Caco-2 (cell line): ENCODE measurements around the gene TFAP2E. TPM values are rescaled to one million over a fixed set of nuclear protein-coding genes. Genes with fewer than 3 reads are reported as not detected.

Experiments
- BruUV-seq: library from RNA; stranded (reverse); fragments of 400-500 nt; replicated peaks from 2 replicates; lab custom pipeline; 2021; lab: Mats Ljungman, UMichigan
- CTCF ChIA-PET: fragments of 300-600 bp; sonication (Branson Sonifier 250); formaldehyde crosslinking; loops from one replicate; lab custom pipeline; 2022; ENCODE audit warnings: antibody characterized with exemption; lab: Charles Lee
- POLR2A ChIA-PET: fragments of 300-600 bp; sonication (Branson Sonifier 250); formaldehyde crosslinking; loops from one replicate; lab custom pipeline; 2022; ENCODE audit warnings: antibody characterized with exemption; lab: Charles Lee
- DNase-seq, 2 experiments: peaks; one replicate each; pipeline versions ENCODE4 v3.0.0 to v3.0.0-alpha.2; 2020 to 2022
- H3K27me3 ChIP-seq: replicated peaks from 2 replicates; pipeline ENCODE4 v1.6.0; 2011; ENCODE audit warnings: low read length; ENCODE audit not compliant: control insufficient read depth, insufficient read depth
- H3K36me3 ChIP-seq: 2 replicates; pipeline ENCODE4 v1.5.1; 2011; ENCODE audit warnings: low read length; ENCODE audit not compliant: control insufficient read depth, insufficient read depth
- H3K4me1 ChIP-seq: fragments of 250-450 bp; sonication (Bioruptor Pico); 2 replicates; pipeline ENCODE4 v1.5.1; 2020; ENCODE audit warnings: mild to moderate bottlenecking
- H3K4me3 ChIP-seq: 2 replicates; pipeline ENCODE4 v1.5.1; 2011; ENCODE audit warnings: low read depth, mild to moderate bottlenecking, control low read depth, low read length
- H3K9me3 ChIP-seq: fragments of 250-450 bp; sonication (Bioruptor Pico); 2 replicates; pipeline ENCODE4 v1.5.1; 2020; ENCODE audit warnings: mild to moderate bottlenecking, moderate library complexity
- H3K27ac Mint-ChIP-seq: one replicate; pipeline ENCODE4 v1.8.0; 2022; ENCODE audit warnings: mixed read lengths; ENCODE audit not compliant: unreplicated experiment
- H3K27me3 Mint-ChIP-seq: one replicate; pipeline ENCODE4 v1.8.0; 2022; ENCODE audit warnings: mixed read lengths; ENCODE audit not compliant: insufficient read depth, unreplicated experiment
- H3K36me3 Mint-ChIP-seq: one replicate; pipeline ENCODE4 v1.8.0; 2022; ENCODE audit warnings: mild to moderate bottlenecking, mixed read lengths; ENCODE audit not compliant: insufficient read depth, unreplicated experiment
- H3K4me1 Mint-ChIP-seq: one replicate; pipeline ENCODE4 v1.8.0; 2022; ENCODE audit warnings: low read depth, mixed read lengths; ENCODE audit not compliant: unreplicated experiment
- H3K4me3 Mint-ChIP-seq: one replicate; pipeline ENCODE4 v1.8.0; 2022; ENCODE audit warnings: mild to moderate bottlenecking, moderate library complexity, mixed read lengths; ENCODE audit not compliant: unreplicated experiment
- H3K9me3 Mint-ChIP-seq: one replicate; pipeline ENCODE4 v1.8.0; 2022; ENCODE audit warnings: mixed read lengths; ENCODE audit not compliant: unreplicated experiment
- intact Hi-C: fragments of 100-400 bp; cut with micrococcal nuclease; formaldehyde crosslinking; loops from one replicate; pipeline ENCODE4 v1.10.0; 2022; ENCODE audit not compliant: unreplicated experiment
- total RNA-seq: library from RNA; stranded (reverse); gene quantifications from 2 replicates; pipeline ENCODE4 v1.2.3, GENCODE V29; 2022
- TF ChIP-seq, protein P1 (sequence below), 2 experiments: fragments of 200-600 bp in 1 of 2; IDR thresholded peaks; 1 replicate in 1 of 2; 2 replicates in 1 of 2; pipeline versions ENCODE4 v1.5.1 to v1.8.0; 2011 to 2022; ENCODE audit warnings: antibody characterized with exemption in 1 of 2, control low read depth in 1 of 2, inconsistent platforms in 1 of 2, low read depth in 1 of 2, low read length in 1 of 2, mild to moderate bottlenecking in 1 of 2, moderate library complexity in 1 of 2; ENCODE audit not compliant: insufficient read depth in 1 of 2, severe bottlenecking in 1 of 2, unreplicated experiment in 1 of 2

The TFAP2E gene
- total RNA-seq, 1 experiment from 2014 or later, result 3.4 TPM

- H3K36me3 ChIP-seq, result no peaks in the 10 kb centered on the region
- H3K36me3 Mint-ChIP-seq, result peaks cover 30% of the 10 kb centered on the region
- peak overlapping the region; percentile 89 for H3K4me3 ChIP-seq
- H3K9me3 ChIP-seq, result no peaks in the 10 kb centered on the region
- no peaks in the 10 kb centered on the region for H3K27me3 ChIP-seq
- H3K4me1 ChIP-seq, result peaks cover 12% of the 10 kb centered on the region
- ChIA-PET POLR2A (no interaction called here), CTCF (interaction anchor here (0.6 to 1.6 kb wide), 2 partner anchors 108 to 214 kb away, joined by 3 to 4 read pairs; no protein-coding TSS in a partner anchor)
- TF ChIP-seq, protein P1, sequence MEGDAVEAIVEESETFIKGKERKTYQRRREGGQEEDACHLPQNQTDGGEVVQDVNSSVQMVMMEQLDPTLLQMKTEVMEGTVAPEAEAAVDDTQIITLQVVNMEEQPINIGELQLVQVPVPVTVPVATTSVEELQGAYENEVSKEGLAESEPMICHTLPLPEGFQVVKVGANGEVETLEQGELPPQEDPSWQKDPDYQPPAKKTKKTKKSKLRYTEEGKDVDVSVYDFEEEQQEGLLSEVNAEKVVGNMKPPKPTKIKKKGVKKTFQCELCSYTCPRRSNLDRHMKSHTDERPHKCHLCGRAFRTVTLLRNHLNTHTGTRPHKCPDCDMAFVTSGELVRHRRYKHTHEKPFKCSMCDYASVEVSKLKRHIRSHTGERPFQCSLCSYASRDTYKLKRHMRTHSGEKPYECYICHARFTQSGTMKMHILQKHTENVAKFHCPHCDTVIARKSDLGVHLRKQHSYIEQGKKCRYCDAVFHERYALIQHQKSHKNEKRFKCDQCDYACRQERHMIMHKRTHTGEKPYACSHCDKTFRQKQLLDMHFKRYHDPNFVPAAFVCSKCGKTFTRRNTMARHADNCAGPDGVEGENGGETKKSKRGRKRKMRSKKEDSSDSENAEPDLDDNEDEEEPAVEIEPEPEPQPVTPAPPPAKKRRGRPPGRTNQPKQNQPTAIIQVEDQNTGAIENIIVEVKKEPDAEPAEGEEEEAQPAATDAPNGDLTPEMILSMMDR (IDR thresholded peaks at IDR 0.05; ENCODE audit: insufficient read depth in 1 of 2, low read depth in 1 of 2, low read length in 1 of 2, severe bottlenecking in 1 of 2, unreplicated experiment in 1 of 2), result no peak
- no peaks in the 10 kb centered on the region for H3K9me3 Mint-ChIP-seq
- peak overlapping the region; percentile 93 for H3K27ac Mint-ChIP-seq
- no peaks in the 10 kb centered on the region for H3K27me3 Mint-ChIP-seq
- intact Hi-C loops, result loop anchor here (5.0 to 10.0 kb wide), 2 partner anchors 366 to 484 kb away; partner anchors contain the start of genes SFPQ and ZMYM1
- H3K4me1 Mint-ChIP-seq, result no peaks in the 10 kb centered on the region
- DNase-seq, result no peak
- peak overlapping the region; percentile 89 for H3K4me3 Mint-ChIP-seq
- BruUV-seq, result no TSS peak
Observed at GRCh38 chr1:35558374-35559316, 14.5 kb upstream of the TFAP2E start.

- Mint-ChIP-seq H3K4me3 (no peak overlapping the region), H3K4me1 (no peaks in the 10 kb centered on the region), H3K9me3 (no peaks in the 10 kb centered on the region), H3K27me3 (no peaks in the 10 kb centered on the region), H3K27ac (no peak overlapping the region), H3K36me3 (peaks cover 34% of the 10 kb centered on the region)
- CTCF ChIA-PET, result no interaction called here
- intact Hi-C loops, result loop anchor here (5.0 to 10.0 kb wide), 2 partner anchors 367 to 485 kb away; partner anchors contain the start of genes SFPQ and ZMYM1
- Histone ChIP-seq H3K4me1 (peaks cover 12% of the 10 kb centered on the region), H3K27me3 (no peaks in the 10 kb centered on the region), H3K9me3 (no peaks in the 10 kb centered on the region), H3K36me3 (no peaks in the 10 kb centered on the region), H3K4me3 (no peak overlapping the region)
- TF ChIP-seq, protein P1 (IDR thresholded peaks at IDR 0.05; ENCODE audit: insufficient read depth in 1 of 2, low read depth in 1 of 2, low read length in 1 of 2, severe bottlenecking in 1 of 2, unreplicated experiment in 1 of 2), result no peak
- POLR2A ChIA-PET, result no interaction called here
- no peak for DNase-seq
- BruUV-seq, result no TSS peak
Observed at GRCh38 chr1:35559317-35559944, 13.7 kb upstream of the TFAP2E start.
